Testis (tissue), 2 donors: ENCODE measurements around the gene PDE4B.

Source experiments
- POLR2A ChIP-seq: fragments of 450-650 bp; IDR thresholded peaks from one replicate; pipeline ENCODE4 v1.6.1; 2017; ENCODE audit warnings: antibody characterized with exemption, mild to moderate bottlenecking, moderate library complexity
- TF ChIP-seq, protein P1 (sequence below), 3 experiments: fragments of 450-650 bp in 2 of 3; fragments of 200-600 bp in 1 of 3; sonication (generic) in 1 of 3; IDR thresholded peaks; one replicate each; pipeline ENCODE4 v1.5.1; 2016 to 2019; ENCODE audit warnings: antibody characterized with exemption in 3 of 3, mild to moderate bottlenecking in 2 of 3, moderate library complexity in 1 of 3

GRCh38 chr1:65955503-65955902, 162.8 kb downstream of the PDE4B start:
- TF ChIP-seq, protein P1, sequence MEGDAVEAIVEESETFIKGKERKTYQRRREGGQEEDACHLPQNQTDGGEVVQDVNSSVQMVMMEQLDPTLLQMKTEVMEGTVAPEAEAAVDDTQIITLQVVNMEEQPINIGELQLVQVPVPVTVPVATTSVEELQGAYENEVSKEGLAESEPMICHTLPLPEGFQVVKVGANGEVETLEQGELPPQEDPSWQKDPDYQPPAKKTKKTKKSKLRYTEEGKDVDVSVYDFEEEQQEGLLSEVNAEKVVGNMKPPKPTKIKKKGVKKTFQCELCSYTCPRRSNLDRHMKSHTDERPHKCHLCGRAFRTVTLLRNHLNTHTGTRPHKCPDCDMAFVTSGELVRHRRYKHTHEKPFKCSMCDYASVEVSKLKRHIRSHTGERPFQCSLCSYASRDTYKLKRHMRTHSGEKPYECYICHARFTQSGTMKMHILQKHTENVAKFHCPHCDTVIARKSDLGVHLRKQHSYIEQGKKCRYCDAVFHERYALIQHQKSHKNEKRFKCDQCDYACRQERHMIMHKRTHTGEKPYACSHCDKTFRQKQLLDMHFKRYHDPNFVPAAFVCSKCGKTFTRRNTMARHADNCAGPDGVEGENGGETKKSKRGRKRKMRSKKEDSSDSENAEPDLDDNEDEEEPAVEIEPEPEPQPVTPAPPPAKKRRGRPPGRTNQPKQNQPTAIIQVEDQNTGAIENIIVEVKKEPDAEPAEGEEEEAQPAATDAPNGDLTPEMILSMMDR (IDR thresholded peaks at IDR 0.05): no peak
- TF ChIP-seq POLR2A: no peak
